ENCODE results near the gene KAZALD1.
A peak's percentile ranks its signal among the peaks of the same experiment; 100 is the strongest.

The KAZALD1 gene

DNA sequence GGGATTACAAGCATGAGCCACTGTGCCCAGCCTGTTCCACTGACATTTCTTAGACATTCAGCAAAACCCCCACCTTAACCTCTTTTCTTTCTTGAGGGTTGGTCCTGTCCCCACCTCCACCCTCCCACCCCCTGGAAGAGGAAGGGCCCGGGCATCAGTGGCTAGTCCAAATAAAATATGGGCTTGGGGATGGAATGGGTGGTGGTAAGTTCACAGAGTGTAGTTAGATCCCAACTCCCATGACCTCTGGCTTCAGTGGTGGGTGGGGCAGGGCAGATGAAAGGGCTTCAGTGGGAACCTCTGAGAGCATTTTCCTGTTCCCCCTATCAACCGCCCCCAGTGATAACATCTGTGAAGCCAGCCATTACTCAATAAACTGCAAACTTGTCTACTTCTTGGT is 20.9 kb upstream of the KAZALD1 start:
- no peak for DNase-seq
- Histone ChIP-seq H3K9me3 (ENCODE audit: control extremely low read depth in 1 of 5, control insufficient read depth in 4 of 5, insufficient read depth in 2 of 5, low read depth in 1 of 5, low read length in 4 of 5) (no peaks in the 10 kb centered on the region), H3K27ac (ENCODE audit: insufficient read depth in 1 of 2, low read depth in 1 of 2, low read length in 2 of 2, poor library complexity in 1 of 2, severe bottlenecking in 2 of 2) (no peak overlapping the region), H3K4me1 (ENCODE audit: control extremely low read depth in 1 of 4, control insufficient read depth in 4 of 4, insufficient read depth in 4 of 4, low read length in 3 of 4) (peaks cover 0 to 27% (median 18%) of the 10 kb centered on the region in 4 experiments), H3K36me3 (ENCODE audit: control insufficient read depth in 4 of 4, insufficient read depth in 4 of 4, low read length in 3 of 4) (peaks cover 7 to 43% (median 21%) of the 10 kb centered on the region in 4 experiments), H3K4me3 (ENCODE audit: control insufficient read depth in 1 of 7, extremely low read depth in 1 of 7, insufficient read depth in 4 of 7, low read depth in 2 of 7, low read length in 6 of 7) (no peak overlapping the region), H3K27me3 (replicated peaks in 2 of 5; ENCODE audit: control insufficient read depth in 4 of 5, insufficient read depth in 5 of 5, low read length in 4 of 5) (peaks cover 0 to 4% (median 2%) of the 10 kb centered on the region in 5 experiments)
- CTCF ChIA-PET, result interaction anchor here (0.9 to 67.5 kb wide), 5 partner anchors 2 to 100 kb away, joined by 3 to 1574 read pairs (median 71); partner anchors contain the start of genes KAZALD1, PDZD7 and SFXN3
- POLR2A ChIA-PET, result interaction anchor here (0.6 to 1.0 kb wide), 5 partner anchors 9 to 66 kb away, joined by 3 to 5 read pairs (median 3); partner anchors contain the start of gene KAZALD1
- 0% methylated on average over 1 of the region's 2 CpGs for WGBS (ENCODE audit: insufficient coverage)

DNA sequence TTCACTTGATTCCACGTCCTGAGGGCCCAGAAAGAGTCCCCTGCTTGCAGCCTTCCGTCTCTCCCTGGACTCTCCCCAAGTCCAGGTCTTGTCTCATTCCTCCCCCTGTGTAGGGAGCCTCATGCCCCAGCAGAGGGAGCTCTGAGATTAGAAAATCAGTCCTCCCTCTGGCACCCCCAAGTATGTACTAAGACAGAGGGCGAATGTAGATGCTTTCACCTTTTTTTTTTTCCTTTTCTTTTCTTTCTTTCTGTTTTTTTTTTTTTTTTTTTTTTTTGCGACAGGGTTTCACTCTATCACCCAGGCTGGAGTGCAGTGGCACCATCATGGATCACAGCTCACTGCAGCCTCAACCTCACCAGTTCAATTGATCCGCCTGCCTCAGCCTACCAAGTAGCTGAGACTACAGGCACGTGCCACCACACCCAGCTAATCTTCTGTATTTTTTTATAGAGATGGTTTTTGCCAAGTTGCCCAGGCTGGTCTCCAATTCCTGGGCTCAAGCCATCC is 20.5 kb upstream of the KAZALD1 start:
- Histone ChIP-seq H3K27ac (ENCODE audit: insufficient read depth in 1 of 2, low read depth in 1 of 2, low read length in 2 of 2, poor library complexity in 1 of 2, severe bottlenecking in 2 of 2) (no peak overlapping the region), H3K27me3 (replicated peaks in 2 of 5; ENCODE audit: control insufficient read depth in 4 of 5, insufficient read depth in 5 of 5, low read length in 4 of 5) (peaks cover 2 to 6% (median 3%) of the 10 kb centered on the region in 5 experiments), H3K36me3 (ENCODE audit: control insufficient read depth in 4 of 4, insufficient read depth in 4 of 4, low read length in 3 of 4) (peaks cover 6 to 38% (median 16%) of the 10 kb centered on the region in 4 experiments), H3K4me1 (ENCODE audit: control extremely low read depth in 1 of 4, control insufficient read depth in 4 of 4, insufficient read depth in 4 of 4, low read length in 3 of 4) (peaks cover 0 to 27% (median 18%) of the 10 kb centered on the region in 4 experiments), H3K9me3 (ENCODE audit: control extremely low read depth in 1 of 5, control insufficient read depth in 4 of 5, insufficient read depth in 2 of 5, low read depth in 1 of 5, low read length in 4 of 5) (no peaks in the 10 kb centered on the region), H3K4me3 (ENCODE audit: control insufficient read depth in 1 of 7, extremely low read depth in 1 of 7, insufficient read depth in 4 of 7, low read depth in 2 of 7, low read length in 6 of 7) (no peak overlapping the region)
- DNase-seq, result peak; percentile 87 to 93 (median 92)
- 33% methylated on average over 3 of the region's 6 CpGs for WGBS (ENCODE audit: insufficient coverage)
- POLR2A ChIA-PET, result interaction anchor here (0.6 to 1.0 kb wide), 5 partner anchors 9 to 66 kb away, joined by 3 to 5 read pairs (median 3); partner anchors contain the start of gene KAZALD1
- CTCF ChIA-PET, result interaction anchor here (0.6 to 67.5 kb wide), 6 partner anchors 2 to 100 kb away, joined by 3 to 1574 read pairs (median 46); partner anchors contain the start of genes KAZALD1, PDZD7 and SFXN3

- Histone ChIP-seq H3K36me3 (ENCODE audit: control insufficient read depth in 4 of 4, insufficient read depth in 4 of 4, low read length in 3 of 4) (peaks cover 4 to 30% (median 10%) of the 10 kb centered on the region in 4 experiments), H3K27me3 (replicated peaks in 2 of 5; ENCODE audit: control insufficient read depth in 4 of 5, insufficient read depth in 5 of 5, low read length in 4 of 5) (peaks cover 2 to 14% (median 10%) of the 10 kb centered on the region in 5 experiments), H3K9me3 (ENCODE audit: control extremely low read depth in 1 of 5, control insufficient read depth in 4 of 5, insufficient read depth in 2 of 5, low read depth in 1 of 5, low read length in 4 of 5) (no peaks in the 10 kb centered on the region), H3K27ac (ENCODE audit: insufficient read depth in 1 of 2, low read depth in 1 of 2, low read length in 2 of 2, poor library complexity in 1 of 2, severe bottlenecking in 2 of 2) (peak overlapping the region in 1 of 2 experiments; percentile 81), H3K4me1 (ENCODE audit: control extremely low read depth in 1 of 4, control insufficient read depth in 4 of 4, insufficient read depth in 4 of 4, low read length in 3 of 4) (peaks cover 0 to 27% (median 18%) of the 10 kb centered on the region in 4 experiments), H3K4me3 (ENCODE audit: control insufficient read depth in 1 of 7, extremely low read depth in 1 of 7, insufficient read depth in 4 of 7, low read depth in 2 of 7, low read length in 6 of 7) (peak overlapping the region in 4 of 7 experiments; percentile 75 to 91 (median 80))
- ChIA-PET CTCF (interaction anchor here (0.6 to 67.5 kb wide), 6 partner anchors 1 to 99 kb away, joined by 3 to 1574 read pairs (median 46); partner anchors contain the start of genes KAZALD1, PDZD7 and SFXN3), POLR2A (interaction anchor here (0.8 to 1.8 kb wide), 3 partner anchors 19 to 44 kb away, joined by 3 to 9 read pairs (median 4); partner anchors contain the start of gene KAZALD1)
- 88% methylated on average over 3 of the region's 4 CpGs for WGBS (ENCODE audit: insufficient coverage)
- DNase-seq, result no peak
Measured at GRCh38 chr10:101042118-101042517, 19.7 kb upstream of the KAZALD1 start.

DNA sequence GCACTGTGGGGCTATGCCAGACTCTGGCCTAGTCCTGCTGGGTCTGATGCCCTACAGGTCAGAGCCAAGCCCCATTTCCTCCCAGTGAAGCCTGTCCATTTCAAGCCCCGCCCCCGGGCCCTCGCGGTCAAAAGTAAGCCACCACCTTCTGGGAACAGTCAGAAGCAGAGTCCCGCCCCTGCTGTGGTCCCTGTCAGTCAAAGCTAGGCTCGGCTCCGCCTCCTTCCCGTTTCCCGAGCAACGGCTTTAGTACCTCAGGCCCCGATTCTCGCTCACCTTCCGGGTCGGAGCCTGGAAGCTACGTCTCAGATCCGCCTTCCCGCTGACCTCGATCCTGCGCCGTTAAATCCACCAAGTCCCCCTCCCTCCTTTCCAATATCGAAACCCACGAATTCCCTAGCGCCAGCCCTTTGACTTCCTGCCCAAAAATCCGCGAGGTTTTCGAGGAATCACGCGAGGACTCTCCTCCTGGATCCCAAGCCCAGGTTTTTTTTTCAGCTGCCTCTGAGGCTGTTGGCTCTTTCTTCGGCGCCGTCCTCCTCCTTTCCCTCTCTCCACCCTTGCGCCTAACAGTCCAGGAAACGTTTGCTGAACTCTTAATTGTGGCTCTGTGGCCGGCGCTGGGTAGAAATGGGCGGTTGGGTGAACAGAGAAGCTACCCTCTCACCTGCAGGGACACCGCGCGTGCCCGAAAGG is 19.0 kb upstream of the KAZALD1 start:
- Histone ChIP-seq H3K9me3 (ENCODE audit: control extremely low read depth in 1 of 5, control insufficient read depth in 4 of 5, insufficient read depth in 2 of 5, low read depth in 1 of 5, low read length in 4 of 5) (no peaks in the 10 kb centered on the region), H3K27me3 (replicated peaks in 2 of 5; ENCODE audit: control insufficient read depth in 4 of 5, insufficient read depth in 5 of 5, low read length in 4 of 5) (peaks cover 2 to 21% (median 13%) of the 10 kb centered on the region in 5 experiments), H3K36me3 (ENCODE audit: control insufficient read depth in 4 of 4, insufficient read depth in 4 of 4, low read length in 3 of 4) (peaks cover 3 to 23% (median 4%) of the 10 kb centered on the region in 4 experiments), H3K4me1 (ENCODE audit: control extremely low read depth in 1 of 4, control insufficient read depth in 4 of 4, insufficient read depth in 4 of 4, low read length in 3 of 4) (peaks cover 0 to 27% (median 19%) of the 10 kb centered on the region in 4 experiments), H3K4me3 (ENCODE audit: control insufficient read depth in 1 of 7, extremely low read depth in 1 of 7, insufficient read depth in 4 of 7, low read depth in 2 of 7, low read length in 6 of 7) (peak overlapping the region; percentile 50 to 91 (median 80)), H3K27ac (ENCODE audit: insufficient read depth in 1 of 2, low read depth in 1 of 2, low read length in 2 of 2, poor library complexity in 1 of 2, severe bottlenecking in 2 of 2) (peak overlapping the region; percentile 51 to 81)
- under 1% methylated on average over 28 of the region's 40 CpGs for WGBS (ENCODE audit: insufficient coverage)
- peak; percentile 87 to 90 (median 89) for DNase-seq
- POLR2A ChIA-PET, result interaction anchor here (0.8 to 1.8 kb wide), 4 partner anchors 11 to 45 kb away, joined by 3 to 9 read pairs (median 6); partner anchors contain the start of genes KAZALD1, PDZD7 and SFXN3
- CTCF ChIA-PET, result interaction anchor here (1.0 to 67.5 kb wide), 7 partner anchors 0 to 98 kb away, joined by 3 to 1574 read pairs (median 21); partner anchors contain the start of genes KAZALD1, PDZD7 and SFXN3

DNA sequence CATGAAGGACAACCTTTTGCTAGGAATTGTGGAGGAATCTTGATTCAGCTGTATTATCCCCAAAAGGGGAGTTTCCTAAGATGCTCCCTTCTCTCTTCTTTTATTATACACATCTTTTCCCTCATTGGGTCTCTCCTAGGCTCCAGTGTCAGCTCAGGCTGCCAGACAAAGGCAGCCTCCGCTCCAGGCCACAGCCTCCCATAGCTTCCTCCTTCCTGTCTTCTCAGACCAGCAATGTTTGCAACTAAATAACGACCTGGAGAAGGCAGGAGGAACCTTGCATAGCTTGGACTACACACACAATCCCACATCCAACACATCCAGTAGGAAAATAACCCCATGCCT is 18.5 kb upstream of the KAZALD1 start:
- peak overlapping the region; percentile 51 to 81 for H3K27ac ChIP-seq (ENCODE audit: insufficient read depth in 1 of 2, low read depth in 1 of 2, low read length in 2 of 2, poor library complexity in 1 of 2, severe bottlenecking in 2 of 2)
- no peaks in the 10 kb centered on the region for H3K9me3 ChIP-seq (ENCODE audit: control extremely low read depth in 1 of 5, control insufficient read depth in 4 of 5, insufficient read depth in 2 of 5, low read depth in 1 of 5, low read length in 4 of 5)
- DNase-seq, result no peak
- peaks cover 2 to 26% (median 16%) of the 10 kb centered on the region in 5 experiments for H3K27me3 ChIP-seq (replicated peaks in 2 of 5; ENCODE audit: control insufficient read depth in 4 of 5, insufficient read depth in 5 of 5, low read length in 4 of 5)
- peak overlapping the region; percentile 50 to 91 (median 80) for H3K4me3 ChIP-seq (ENCODE audit: control insufficient read depth in 1 of 7, extremely low read depth in 1 of 7, insufficient read depth in 4 of 7, low read depth in 2 of 7, low read length in 6 of 7)
- H3K36me3 ChIP-seq (ENCODE audit: control insufficient read depth in 4 of 4, insufficient read depth in 4 of 4, low read length in 3 of 4), result peaks cover 0 to 18% (median under 1%) of the 10 kb centered on the region in 4 experiments
- no CpG with 5 or more reads among the region's 2 CpGs for WGBS (ENCODE audit: insufficient coverage)
- ChIA-PET CTCF (interaction anchor here (1.0 to 67.5 kb wide), 7 partner anchors 0 to 98 kb away, joined by 3 to 1574 read pairs (median 21); partner anchors contain the start of genes KAZALD1, PDZD7 and SFXN3), POLR2A (interaction anchor here (1.3 to 1.8 kb wide), 3 partner anchors 11 to 20 kb away, joined by 4 to 9 read pairs (median 7); partner anchors contain the start of genes KAZALD1, PDZD7 and SFXN3)
- H3K4me1 ChIP-seq (ENCODE audit: control extremely low read depth in 1 of 4, control insufficient read depth in 4 of 4, insufficient read depth in 4 of 4, low read length in 3 of 4), result peaks cover 0 to 31% (median 22%) of the 10 kb centered on the region in 4 experiments

DNA sequence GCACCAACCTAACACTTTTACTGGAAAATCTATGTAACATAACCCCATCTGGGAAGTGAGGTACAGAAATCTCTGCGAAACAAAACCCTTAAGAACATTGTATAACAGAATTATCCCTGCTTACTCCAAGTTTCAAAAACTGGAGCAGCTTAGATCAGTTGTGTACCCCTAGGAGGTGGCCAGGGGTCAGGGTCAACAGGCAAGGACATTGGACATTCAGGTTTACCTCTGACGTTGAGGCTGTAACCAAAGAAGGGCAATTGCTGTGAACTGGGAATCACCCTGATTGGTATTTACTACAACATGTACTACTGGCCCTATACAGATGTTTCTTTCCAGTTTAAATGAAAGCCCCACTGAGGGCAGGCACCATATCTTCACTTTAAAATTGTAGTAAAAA is 17.7 kb upstream of the KAZALD1 start:
- peaks cover 0 to 37% (median 25%) of the 10 kb centered on the region in 4 experiments for H3K4me1 ChIP-seq (ENCODE audit: control extremely low read depth in 1 of 4, control insufficient read depth in 4 of 4, insufficient read depth in 4 of 4, low read length in 3 of 4)
- no peak for DNase-seq
- H3K27ac ChIP-seq (ENCODE audit: insufficient read depth in 1 of 2, low read depth in 1 of 2, low read length in 2 of 2, poor library complexity in 1 of 2, severe bottlenecking in 2 of 2), result no peak overlapping the region
- ChIA-PET POLR2A (interaction anchor here (1.8 kb wide), 1 partner anchor 17 kb away, joined by 9 read pairs; the partner anchor contains the start of gene KAZALD1), CTCF (interaction anchor here (1.0 to 67.5 kb wide), 6 partner anchors 1 to 97 kb away, joined by 5 to 1574 read pairs (median 46); partner anchors contain the start of genes KAZALD1, PDZD7 and SFXN3)
- 100% methylated on average over 1 of the region's 2 CpGs for WGBS (ENCODE audit: insufficient coverage)
- H3K4me3 ChIP-seq (ENCODE audit: control insufficient read depth in 1 of 7, extremely low read depth in 1 of 7, insufficient read depth in 4 of 7, low read depth in 2 of 7, low read length in 6 of 7), result no peak overlapping the region
- no peaks in the 10 kb centered on the region for H3K9me3 ChIP-seq (ENCODE audit: control extremely low read depth in 1 of 5, control insufficient read depth in 4 of 5, insufficient read depth in 2 of 5, low read depth in 1 of 5, low read length in 4 of 5)
- peaks cover 0 to 10% (median 0%) of the 10 kb centered on the region in 4 experiments for H3K36me3 ChIP-seq (ENCODE audit: control insufficient read depth in 4 of 4, insufficient read depth in 4 of 4, low read length in 3 of 4)
- H3K27me3 ChIP-seq (replicated peaks in 2 of 5; ENCODE audit: control insufficient read depth in 4 of 5, insufficient read depth in 5 of 5, low read length in 4 of 5), result peaks cover 6 to 34% (median 23%) of the 10 kb centered on the region in 5 experiments

Data from common myeloid progenitor, CD34-positive (primary cell).